ENCODE results near the gene PRELID2. TPM values are rescaled to one million over a fixed set of nuclear protein-coding genes. Genes with fewer than 3 reads are reported as not detected.
"Not testable (repeated sequence)": the region's sequence is repeated elsewhere in the genome, so short reads cannot be mapped to it uniquely, and the experiment has no call there.

Gene PRELID2
- 6.9 TPM for polyA plus RNA-seq (2013, experiment 1 of 2; ENCODE audit: insufficient read length)
- 7.8 TPM for polyA plus RNA-seq (2013, experiment 2 of 2; ENCODE audit: insufficient read length)

DNA sequence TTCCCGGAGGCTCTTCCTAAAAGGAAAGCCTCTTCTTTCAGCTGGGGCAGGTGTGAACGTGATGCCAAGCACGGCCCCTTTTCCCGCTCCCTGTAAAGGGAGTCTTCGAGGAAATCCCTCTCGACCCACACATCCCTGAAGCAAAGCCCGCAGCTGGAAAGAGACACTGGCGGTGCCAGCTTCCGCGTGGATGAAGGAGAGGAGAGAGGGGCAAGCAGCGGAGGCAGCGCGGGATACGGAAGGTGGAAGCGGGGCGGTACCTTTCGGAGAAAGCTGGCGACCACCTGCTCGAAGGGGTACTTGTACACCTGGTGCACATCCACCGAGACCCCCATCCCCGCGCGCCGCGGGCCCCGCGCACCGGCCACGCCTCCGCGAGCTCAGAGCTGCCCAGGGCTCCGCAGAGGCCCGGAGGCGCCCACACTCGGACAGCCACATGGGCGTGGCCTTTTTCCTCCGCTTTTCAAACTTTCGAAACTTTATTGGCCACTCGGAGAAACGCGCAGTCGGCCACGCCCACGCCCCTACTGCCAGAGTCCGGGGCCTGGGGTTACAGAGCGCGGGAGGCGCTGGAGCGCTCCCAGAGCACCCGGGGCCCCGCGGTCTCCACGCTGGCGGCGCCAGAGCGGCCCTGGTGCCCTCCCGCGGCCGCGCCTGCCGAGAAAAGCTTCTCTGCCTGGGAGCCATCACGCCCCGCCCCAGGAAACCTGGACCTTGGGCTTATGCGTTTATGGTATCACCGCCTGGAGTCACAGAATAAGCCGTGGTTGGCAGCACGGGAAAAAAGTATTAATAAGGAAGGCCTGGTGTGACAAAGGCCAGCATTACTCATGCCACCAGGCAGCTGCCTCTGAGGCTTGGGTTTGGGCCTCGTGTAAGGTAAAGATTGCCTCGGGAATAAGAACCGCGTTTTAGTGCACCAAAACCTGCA is at the start of gene PRELID2:
Gene PRELID2, minus strand, starts transcription at position 426 of the 931 bp plus-strand sequence. Its CDS starts 91 bp downstream, at position 335.
- DNase-seq, result peak; percentile 89

DNA sequence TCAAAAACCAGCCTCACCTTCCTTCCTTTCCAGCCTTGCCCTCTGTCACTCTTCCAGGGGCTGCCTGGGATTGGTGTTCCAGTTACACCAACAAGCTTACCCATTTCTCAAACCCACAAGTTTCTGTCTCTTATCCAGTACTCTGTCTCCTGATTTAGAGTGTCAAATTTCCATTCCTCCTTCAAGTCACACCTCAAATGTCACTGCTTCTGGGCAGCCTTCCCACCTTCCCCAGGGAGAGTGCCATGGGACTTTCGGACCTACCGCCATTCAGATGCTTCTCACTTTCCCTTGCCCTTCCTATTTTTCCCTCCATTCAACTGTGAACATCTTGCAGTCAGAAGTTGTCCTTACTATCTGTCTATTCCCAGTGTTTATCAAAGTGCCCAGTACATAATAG is 39.6 kb upstream of the PRELID2 start:
- no peak for DNase-seq

DNA sequence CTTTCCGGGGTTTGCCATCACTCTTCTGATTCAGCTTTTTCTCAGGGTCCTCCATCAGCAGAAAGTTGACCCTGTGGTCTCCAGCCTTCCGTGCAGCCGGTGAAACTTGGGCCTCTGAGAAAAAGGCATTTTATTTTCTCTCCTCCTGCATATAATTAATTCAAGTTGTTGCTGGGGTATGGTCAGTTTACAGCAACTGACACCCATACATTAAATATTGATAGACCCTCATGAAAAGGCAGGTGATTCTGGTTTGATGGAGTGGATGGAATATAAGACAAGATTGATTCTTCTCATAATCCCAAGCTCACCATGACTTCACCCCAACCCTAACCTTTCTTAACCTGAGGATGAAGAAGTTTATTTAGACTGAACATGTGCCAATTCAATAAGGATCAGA is 37.8 kb upstream of the PRELID2 start, which contains the start of gene GRXCR2:
Gene GRXCR2, minus strand, starts transcription at position 101 of the 400 bp plus-strand sequence. Its CDS starts 46 bp downstream, at position 55.
- no peak for DNase-seq

DNA sequence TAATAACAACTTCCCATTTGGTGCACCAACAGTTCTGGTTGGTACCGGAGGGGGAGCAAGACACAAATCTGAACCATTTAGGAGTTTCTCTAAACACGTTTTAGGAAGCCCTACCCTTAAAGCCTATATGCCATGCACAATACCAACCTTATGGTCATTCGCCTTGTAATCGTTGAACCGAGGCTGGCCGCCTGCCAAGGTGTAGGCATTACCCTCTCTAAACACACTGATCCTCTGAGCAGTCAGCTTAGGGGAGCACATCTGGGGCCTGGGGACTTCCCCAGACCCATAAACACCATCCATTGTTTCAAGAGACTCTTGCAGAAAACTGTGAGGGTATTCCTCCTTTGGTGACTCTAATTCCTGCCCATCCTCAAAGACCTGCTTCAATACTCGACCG is 37.3 kb upstream of the PRELID2 start:
- no peak for DNase-seq

GRCh38 chr5:145869753-145870152 is 34.6 kb upstream of the PRELID2 start:
- no peak for DNase-seq

- no peak for DNase-seq
Measured at GRCh38 chr5:145867806-145868205, 32.7 kb upstream of the PRELID2 start.

DNA sequence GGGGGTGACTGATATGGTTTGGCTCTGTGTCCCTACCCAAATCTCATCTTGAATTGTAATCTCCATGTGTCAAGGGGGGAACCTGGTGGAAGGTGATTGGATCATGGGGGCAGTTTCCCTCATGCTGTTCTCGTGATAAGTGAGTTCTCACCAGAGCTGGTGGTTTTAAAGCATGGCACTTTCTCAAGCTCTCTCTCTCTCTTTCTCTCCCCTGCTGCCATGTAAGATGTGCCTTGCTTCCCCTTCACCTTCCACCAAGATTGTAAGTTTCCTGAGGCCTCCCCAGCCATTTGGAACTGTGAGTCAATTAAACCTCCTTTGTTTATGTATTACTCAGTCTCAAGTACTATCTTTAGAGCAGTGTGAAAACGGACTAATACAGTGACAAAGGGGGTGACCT is 29.3 kb upstream of the PRELID2 start:
- DNase-seq, result not testable (repeated sequence)

DNA sequence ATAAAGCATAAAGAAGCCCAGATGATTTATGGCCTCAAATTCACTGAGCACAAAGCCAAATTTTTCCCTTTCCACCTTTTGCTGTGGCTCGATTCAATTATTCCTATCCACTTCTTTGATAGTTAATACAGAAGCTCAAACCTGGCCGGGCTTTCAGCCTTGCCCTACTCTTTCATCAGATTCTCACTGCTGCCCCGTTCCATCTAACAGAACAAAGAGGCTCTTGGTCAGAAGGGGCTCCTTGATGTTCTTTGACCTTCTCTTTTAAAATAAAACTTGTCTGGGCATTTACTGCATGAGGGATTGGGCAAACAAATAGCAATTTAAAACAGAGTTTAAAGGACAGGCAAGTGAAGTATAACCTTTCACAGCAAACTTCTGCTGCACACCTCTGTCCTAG is 27.9 kb upstream of the PRELID2 start:
- DNase-seq, result no peak

DNA sequence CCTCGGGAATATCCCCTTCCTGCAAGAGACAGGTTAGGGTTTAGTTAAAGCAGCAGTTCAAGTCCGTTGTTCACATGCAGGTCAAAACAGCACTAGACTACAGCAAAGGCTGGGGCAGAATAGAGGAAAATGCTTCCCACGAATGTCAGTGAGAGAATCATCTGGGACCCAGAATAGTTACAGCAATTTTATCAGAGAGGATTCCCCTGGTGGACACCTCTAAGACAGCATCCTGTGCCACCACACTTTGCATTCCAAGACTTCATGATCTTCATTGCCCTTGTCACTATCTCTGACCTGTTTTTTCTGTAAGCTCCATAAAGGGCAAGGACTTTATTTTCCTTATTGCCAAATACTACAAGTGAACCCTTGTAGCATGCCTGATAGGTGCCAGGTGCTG is 24.8 kb upstream of the PRELID2 start:
- no peak for DNase-seq

DNA sequence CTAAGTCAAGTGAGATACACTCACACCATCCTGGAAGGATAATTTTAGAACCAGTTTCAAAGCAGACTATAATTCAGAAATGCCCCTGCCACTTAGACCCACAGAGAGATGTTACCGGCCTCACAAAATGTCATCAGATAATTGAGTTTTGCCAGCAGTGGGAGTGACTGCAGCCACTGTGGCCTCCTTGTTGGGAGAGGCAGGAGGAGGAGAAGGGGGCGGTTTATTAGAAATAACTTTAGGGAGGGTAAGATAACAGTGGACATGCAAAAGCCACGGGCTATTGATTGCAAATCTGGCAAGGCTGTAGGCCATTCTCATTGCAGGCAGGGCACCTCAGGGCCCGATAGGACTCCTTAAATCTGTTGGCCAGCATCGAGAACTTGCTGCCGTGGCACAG is 24.3 kb upstream of the PRELID2 start:
- DNase-seq, result no peak

- DNase-seq, result peak; percentile 19
Measured at GRCh38 chr5:145858959-145859358, 23.8 kb upstream of the PRELID2 start.

DNA sequence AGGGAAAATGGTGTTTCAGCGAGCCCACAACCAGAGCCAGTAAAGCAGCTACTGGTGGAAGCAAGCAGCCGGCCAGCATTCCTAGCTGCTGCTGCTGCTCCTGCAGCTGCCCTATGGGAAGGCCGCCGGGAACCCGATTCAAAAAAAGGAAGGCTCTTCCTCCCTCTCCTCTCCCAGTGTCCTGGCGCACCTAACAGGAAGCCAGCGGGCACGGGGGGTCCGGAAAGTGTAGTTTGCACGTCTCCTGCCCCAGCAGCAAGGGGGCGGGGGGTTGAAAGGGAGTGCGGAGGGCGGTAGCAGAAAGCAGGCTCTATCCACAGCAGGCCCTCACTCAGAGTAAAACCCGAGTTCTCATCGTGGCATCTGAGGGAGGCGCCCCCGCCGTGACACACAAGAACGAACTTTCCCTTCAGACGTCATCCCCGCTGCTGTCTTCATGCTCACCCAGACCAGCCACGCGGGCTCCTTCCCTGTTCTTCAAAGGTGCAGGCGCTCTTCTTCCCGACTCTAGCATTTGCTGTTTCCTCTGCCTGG is 21.2 kb upstream of the PRELID2 start:
- peak; percentile 61 for DNase-seq

GRCh38 chr5:145855763-145856267 is 20.7 kb upstream of the PRELID2 start:
- DNase-seq, result no peak

DNA sequence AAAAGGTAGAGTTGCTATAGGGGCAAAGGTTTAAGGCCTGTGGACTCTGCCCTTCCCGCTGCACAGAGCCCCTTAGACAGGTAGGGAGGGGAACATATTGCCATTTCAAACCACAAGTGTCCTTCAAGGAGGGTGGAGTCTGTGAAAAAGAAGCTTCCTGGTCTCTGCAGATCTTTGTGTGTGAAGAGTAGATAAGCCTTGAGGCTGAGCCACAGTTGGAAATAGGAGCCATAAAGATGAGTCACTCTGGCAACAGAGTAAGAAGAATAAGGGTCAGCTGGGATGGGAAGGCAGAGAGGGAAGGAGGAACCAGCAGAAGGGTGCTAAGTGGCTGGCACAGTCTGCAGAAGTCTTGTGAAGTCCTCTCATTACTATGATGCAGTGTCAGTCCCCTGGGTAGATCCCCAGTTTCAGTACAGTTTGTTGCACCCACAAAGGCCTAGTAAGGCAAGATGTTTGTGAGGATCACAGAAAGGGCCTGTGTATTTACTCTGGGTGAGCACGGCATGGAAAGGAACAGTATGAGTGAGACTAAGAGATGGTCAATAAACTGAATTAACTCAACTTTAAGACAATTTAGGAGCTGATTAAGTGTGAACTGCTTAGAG is 19.6 kb upstream of the PRELID2 start:
- DNase-seq, result peak; percentile 76

DNA sequence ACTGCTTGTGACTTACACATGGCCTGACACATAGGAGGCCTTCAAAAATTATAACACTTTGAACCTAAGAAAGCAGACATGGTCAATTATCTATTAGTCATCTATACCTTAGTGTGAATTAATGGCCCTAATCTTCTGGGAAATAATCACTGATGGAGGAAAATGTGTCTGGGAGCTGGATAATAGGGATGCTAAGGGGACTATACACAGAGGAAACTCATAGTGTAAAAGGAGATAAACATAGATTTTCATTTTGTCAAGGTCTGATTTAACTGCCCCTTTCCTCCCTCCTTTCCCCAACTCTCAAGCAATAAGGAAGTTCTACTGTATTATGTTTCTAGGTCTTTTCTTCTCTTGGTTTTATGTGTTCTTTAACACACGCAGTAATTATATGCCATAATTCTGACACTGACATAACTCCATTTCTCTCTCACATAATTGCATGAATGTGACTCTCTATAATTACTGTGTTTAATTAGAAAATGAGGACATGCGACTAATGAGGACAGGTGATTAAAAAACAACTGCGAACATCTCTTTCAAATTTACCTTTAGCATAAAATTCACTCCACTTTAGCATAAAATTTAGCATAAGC is 18.7 kb upstream of the PRELID2 start:
- no peak for DNase-seq

DNA sequence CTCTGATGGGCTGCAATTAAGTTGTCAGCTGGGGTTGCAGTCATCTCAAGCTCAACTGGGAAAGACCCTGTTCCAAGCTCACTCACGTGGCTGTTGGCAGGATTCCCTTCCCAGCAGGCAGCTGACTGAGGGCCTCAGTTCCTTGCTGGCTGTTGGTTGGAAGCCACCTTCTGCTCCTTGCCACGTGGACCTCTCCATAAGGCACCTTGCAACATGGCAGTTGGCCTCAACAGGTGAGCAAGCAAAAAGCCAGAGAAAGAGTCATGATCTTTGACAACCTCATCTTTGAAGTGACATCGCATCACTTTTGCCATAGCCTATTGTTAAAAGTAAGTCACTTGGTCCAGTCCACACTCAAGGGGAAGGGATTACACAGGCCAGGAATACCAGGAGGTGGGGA is 17.8 kb upstream of the PRELID2 start:
- DNase-seq, result no peak

DNA sequence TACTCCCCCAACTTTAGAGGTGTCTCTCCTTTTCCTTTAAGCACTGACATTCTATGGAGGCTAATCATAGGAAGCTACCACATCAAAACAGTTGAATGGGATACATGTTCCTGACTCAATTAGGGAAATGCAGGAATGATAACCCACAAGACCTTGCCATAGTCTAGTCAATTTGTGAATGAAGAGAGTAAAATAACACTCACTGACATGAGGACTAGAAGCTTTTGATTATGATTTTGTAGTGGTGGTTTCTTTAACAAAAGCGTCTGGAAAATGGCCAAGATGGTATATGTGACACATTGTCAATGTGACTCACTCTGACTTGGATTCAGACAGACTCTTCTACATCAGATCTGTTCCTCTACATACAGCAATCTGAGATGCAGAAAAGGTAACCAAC is 13.7 kb upstream of the PRELID2 start:
- peak; percentile 66 for DNase-seq

DNA sequence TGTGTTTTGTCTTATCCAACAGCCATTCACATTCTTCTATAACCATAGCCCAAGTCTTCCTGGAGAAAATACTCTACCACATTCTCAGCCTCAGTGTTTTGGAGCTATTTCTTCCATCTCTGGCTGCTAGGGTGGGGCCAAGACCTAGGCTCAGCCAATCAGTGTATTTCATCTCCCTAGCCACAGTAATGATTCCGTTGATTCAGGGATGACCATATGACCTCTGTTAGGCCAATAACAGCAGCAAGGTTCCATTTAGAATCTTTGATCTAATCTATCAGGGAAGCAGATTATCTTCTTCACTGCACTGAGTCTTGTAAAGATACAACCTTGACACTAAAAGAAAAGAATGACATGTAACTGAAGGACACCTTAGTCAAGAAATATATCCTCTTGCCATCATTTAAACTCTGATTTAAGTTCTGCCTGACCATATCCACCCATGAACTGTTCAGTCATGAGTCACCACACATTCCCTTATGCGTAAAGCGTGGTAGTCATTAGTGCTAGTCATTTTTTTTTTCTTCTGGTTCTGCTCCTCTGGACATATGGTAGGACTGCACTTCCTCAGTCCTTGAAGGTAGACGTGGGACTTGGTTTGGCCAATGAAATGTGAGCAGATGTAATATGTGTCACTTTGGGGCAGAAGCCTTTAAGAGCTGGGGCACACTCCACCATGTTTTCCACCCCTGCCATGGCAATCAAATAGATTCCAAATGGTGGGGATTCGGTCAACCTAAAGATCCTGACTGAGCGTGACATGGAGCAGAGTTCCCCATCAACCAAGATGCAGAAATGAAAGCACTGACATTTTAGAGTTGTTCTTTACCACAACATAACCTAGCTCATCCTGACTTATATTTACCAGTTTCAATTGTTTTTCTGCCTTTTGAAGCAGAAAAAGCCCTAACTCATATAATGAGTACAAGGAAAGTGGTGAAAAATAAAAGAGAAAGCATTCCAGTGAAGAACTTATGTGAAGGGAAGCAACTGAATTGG is 12.7 kb upstream of the PRELID2 start:
- DNase-seq, result peak; percentile 67

DNA sequence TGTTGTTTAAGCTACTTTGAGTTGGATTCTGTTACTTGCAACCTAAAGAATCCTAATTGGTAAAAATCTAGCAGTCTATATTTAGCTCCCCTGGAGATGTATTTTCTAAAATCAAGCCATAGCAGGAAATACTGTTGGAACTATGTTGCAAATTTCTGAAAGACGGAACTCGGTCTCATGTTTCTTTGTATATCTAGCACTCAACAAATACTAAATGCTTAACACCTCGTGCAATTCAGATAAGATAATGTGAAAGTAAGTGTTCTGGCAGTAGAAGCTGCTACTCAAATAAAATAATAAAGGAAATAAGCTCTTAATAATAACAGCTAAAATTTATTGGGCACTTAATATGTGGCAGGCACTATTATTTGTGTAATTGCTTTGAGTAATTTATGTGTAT is 10.9 kb upstream of the PRELID2 start:
- DNase-seq, result no peak

GRCh38 chr5:145841299-145841698 is 6.2 kb upstream of the PRELID2 start:
- DNase-seq, result no peak

GRCh38 chr5:145840458-145841132 is 5.5 kb upstream of the PRELID2 start:
- DNase-seq, result peak; percentile 17

All from fibroblast of skin of scalp (primary cell).